Stimulated activated CD4-positive, alpha-beta T cell treated with anti-CD3 and anti-CD28 coated beads, Interleukin-4, amount 100 ng/mL, for 24 hours (primary cell): Measurements from ENCODE around the gene EBF3.

ENCODE experiments used
- DNase-seq: peaks from one replicate; pipeline ENCODE4 v3.0.0-alpha.2; 2020

Gene EBF3

DNA sequence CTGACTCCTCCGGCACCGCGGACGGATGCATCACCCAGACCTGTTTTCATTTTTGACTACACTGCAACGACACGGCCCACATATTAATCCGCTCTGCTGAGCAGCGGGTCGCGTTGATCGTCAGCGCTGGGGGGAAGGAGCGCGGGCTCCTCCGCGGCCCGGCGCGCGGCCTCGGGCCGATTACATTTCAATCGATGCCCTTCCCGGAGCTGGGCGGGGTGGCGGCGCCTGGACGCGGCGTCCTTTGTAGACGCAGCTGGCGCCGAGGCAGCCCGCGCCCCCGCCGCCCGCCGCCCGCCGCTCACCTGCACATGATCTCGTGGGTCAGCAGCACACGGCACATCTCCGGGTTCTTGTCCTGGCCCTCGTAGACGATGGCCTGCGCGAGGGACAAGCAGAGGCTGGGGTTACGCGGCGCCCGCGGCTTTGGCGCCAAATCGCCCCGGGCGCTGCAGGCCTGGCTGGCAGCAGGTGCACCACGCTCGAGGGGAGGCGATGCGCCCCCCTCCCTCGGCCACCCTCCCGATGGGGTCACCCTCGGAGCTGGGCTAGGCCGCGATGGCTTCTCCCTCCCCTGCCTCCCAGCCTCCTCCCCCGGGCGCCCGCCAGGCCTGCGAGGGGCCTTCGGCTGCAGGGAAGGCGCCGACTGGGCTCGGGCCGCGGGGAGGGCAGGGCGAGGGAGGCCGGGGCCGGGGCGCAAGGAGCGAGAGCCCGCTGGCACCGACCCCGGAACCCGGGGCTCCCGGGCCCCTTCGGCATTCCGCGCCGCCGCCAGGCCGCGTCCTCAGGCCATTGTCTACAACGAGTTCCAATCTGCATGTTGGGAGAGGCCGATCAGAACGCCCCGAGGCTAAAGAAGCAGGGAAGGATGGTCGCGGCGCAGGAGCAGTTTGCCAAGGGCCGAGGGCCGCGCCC is 5.2 kb downstream of the EBF3 start:
- DNase-seq: no peak

DNA sequence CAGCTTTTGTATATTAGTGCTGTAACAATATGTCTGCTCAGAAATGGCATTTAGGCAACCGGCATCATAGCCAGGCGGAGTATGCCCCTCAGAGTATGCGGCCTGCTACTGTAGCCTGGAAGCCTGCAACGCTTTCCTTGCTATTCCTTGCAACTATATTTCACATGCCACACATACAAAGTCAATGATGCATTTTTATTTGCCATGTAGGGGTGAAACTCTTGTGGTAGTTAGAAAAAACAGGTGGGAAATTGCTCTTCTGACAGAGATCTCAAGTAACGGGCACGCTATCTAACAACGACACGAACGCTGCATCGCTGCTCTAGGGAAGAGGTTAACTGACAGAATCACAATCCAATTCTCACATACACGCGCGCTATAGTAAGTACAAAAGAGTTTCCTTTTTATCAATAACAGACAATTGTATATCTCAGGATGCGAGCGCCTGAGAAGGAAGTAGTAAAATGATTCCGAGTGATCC is 5.9 kb downstream of the EBF3 start:
- no peak for DNase-seq

DNA sequence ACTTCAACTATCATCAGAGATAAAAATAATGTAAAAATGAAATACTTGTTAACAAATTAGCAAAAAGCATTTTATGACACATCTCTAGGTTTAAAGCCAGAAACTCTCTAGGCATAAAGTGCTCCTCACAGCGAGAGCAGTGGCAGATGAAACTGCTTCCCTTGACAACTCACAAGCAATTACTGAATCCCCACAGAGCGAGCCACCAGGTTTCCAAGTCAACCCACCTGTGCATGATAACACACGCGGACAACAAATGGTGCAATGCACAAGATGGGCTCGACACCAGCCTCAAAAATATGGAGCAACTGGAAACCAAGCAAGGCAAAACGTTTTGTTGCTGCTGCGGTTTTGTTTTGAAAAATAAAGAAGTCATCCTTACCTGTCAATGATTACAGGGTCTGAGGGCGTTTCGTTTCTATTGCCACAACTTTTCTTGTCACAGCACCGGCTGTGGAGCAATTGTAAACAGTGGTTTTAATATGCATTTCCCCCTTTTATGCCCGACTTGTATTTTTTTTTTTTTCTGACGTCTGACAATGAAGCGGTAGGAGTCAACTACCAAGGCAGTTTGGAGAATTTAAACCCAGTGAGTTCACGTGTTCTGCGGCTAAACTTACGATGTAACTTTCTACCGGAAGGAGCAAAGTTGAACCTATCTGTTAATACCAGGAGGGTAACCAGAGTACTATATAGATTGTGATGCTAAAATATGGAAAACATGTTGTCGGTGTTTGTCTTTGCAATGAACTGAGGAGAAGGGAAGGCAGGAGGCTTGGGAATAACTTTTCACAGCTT is 7.0 kb downstream of the EBF3 start:
- no peak for DNase-seq

- no peak for DNase-seq
Observed at GRCh38 chr10:129956286-129956670, 7.8 kb downstream of the EBF3 start.

- no peak for DNase-seq
Observed at GRCh38 chr10:129955601-129956285, 8.3 kb downstream of the EBF3 start.

DNA sequence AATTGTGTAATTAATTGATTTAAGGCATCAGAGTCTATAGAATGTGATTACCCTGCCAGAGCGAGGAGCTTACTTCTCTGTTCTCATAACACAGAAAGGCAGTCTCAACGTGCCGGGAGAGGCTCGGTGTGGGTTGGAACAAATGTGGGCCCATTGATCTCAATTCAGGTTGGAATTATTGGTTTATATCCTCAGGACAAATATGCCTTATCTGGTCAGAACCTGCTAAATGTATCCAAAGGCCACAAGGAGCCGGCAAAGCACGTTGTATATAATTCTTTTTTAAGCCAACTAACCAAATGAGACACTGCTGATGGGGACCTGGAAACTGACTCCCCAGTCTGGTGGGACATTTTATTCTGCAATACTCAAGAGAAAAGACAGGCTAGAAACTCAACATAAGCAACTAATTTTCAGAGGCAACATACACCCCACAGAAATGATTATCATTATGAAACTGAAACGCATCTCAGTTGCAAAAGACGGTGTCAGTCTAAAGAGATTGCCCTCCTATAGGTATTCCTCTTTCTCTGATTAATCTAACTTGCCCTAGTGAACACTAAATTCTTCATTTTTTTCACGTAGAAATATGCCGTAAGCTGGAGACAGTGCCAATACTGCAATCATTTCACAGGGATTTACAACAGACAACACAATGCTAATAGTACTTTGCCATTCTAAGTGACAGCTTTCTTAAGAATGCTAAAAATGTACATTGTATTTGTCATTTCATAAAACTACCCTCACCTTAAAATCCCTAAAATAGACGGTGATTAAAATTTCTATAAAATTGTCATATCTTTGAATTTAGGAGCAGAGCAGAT is 9.4 kb downstream of the EBF3 start:
- no peak for DNase-seq

DNA sequence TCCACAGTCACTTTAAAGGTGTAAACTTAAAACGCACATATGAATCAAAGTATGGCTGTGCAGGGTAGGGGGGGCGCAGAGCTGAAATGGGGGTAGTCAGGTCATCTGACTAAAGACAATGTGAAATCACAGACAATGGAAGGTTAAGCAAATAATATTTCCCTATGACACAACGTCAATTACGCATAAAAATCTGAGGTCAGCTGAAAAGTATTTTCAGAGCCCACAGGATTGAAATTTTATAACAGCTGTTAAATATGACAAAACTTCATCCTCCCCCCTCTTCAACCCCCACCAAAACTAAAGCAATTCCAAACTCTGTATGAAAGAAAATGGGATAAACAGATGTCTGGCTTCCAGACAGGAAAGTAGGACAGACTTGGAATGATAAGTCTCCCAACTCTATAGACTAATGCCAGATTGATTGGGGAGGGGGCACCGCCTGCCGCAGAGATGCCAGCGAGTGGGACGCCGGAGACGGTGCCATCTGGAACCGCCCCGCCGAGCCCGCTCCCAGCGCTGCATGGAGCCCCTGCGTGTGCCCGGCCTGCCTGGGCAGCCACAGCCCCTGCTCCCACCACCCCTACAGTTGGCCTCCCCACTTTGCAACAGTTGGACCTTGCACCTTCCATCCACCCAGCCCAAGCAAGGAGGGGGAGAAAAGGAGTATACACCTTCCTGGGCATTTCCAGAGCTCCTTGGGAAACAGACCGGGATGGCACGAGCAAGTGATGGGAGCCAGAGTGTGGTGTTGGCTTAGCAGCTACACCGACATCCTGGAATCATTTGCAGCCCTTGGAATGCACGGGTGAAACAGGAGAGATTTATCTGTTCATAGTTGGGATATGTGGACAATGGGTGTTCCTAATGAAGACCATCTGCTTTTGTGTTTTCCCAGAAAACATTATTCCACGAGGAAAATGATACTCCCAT is 10.7 kb downstream of the EBF3 start:
- no peak for DNase-seq

DNA sequence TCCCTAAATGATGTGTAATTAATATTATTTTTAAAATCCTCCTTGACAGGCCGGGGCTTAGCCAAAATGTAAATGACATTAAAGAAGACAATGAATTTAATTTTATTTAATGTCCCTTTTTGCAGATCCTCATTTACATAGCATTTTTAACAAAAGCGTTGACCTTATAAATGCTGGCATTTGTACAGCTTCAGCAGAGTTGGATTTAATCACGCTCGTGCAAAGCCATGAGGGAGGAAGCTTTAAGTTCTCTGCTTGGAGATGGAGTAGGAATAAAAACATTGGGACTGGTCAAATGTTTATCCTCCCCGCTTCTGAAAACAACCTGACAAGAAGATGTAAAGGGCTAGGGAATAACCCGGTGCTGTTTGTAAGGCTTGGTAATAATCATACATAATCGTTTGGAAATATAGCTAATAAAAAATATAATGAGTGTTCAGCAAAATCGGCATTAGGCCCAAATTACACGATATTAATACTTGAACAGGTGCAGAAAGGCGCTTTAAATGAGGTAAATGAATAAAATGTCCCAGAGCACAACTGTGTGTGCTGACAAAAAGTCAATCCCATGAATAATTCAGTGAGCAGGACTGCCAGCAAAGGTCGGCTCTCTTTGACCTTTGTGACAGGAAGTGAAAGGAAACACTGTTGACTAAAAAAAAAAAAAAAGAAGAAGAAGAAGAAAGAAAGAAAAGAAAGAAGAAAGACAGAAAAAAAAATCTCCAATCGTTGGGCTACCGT is 11.5 kb downstream of the EBF3 start:
- DNase-seq: no peak

- DNase-seq: no peak
Observed at GRCh38 chr10:129951970-129952265, 12.2 kb downstream of the EBF3 start.

DNA sequence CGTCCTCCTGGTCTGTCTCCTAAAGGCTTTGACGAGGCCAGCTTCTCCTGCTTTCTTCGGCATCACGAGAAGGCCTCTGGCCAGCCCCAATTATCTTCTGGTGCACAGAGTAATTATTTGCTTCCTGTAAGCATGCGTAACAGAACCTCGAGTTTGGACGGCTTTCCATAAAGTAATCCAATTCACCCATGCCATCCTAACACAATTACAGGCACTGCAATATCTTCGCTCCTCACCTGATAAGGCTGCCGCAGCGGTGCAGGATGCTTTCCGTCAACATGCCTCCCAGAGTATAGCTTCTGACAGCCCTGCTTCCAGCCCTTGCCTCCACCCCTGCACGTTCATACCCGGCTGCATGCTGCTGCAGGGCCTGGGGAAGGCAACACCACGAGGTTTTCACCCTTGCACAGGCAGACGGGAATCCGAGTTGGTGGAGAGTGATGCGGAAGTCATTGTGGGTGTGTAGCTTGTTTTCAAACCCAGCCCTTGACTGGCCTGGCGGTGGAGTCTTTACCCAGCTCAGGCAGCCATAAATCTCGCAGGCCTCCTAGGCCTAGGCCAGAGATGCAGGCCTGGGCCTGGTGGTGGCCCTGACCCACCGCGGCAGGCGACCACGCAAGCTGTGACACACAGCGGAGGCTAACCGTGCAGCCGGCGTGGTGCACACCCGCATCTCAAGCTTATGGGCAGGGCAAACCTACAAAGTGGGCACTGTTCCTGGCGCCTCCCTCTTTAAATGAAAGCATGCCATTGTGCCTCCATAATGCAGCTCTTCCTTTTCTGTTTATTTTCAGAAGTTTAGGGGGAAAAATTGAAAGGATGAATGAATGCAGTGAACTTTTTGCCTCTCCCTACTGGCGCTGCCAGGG is 12.7 kb downstream of the EBF3 start:
- DNase-seq: no peak

DNA sequence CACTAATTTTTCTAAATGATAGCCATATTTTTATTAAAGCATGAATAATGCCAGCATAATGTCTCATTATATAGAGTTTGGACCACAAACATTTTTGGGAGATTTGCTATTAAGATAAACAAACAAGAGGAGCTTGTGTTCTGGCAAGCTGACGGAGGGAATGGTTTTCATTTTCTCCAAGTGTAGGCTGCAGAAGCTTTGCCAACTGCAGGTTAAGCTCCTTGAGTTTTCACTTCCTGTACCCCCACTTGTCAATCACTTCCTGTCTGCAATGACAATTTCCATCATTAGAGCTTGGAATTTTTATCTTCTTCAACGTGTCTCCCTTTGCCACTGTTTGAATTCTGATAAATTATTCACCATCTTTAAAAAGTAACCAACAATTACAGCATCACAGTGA is 13.4 kb downstream of the EBF3 start:
- no peak for DNase-seq

DNA sequence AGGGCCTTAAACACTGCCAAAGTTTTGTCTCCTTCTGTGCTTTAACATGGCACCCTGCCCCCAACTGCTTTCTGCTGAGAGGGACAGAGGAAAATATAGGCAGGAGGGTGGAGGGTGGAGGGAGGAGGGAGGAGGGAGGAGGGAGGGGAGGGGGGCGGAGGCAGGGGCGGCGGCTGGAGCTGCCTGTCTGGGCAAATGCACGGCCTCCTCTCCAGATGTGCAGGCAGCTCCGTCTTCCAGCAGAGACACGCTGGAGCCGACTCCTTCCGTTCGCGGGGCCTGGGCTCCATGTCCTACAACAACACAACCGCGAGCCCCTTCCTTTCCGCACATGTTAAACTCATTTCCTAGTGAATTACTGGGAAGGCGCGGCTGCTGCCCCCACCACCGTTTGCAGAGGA is 14.2 kb downstream of the EBF3 start:
- DNase-seq: no peak

DNA sequence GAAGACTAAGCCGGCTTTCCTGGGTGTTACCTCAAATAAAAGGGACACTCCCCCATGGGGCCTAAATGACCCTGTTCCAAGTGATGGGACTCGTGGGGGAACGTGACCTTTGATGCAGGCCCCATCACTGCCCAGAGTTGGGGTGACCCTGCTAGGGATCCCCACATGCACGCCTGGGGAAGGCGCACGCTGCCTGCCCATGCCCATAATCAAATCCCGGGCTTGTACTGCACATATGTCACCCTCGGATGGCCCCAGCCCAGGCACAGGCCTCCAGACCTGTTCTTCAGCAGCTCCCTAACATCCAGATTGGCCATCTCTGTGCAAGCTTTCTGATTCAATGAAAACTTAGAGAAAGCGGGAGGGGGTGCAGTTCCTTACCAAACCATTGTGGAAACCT is 14.7 kb downstream of the EBF3 start:
- DNase-seq: no peak

- DNase-seq: no peak
Observed at GRCh38 chr10:129946859-129947258, 17.2 kb downstream of the EBF3 start.

DNA sequence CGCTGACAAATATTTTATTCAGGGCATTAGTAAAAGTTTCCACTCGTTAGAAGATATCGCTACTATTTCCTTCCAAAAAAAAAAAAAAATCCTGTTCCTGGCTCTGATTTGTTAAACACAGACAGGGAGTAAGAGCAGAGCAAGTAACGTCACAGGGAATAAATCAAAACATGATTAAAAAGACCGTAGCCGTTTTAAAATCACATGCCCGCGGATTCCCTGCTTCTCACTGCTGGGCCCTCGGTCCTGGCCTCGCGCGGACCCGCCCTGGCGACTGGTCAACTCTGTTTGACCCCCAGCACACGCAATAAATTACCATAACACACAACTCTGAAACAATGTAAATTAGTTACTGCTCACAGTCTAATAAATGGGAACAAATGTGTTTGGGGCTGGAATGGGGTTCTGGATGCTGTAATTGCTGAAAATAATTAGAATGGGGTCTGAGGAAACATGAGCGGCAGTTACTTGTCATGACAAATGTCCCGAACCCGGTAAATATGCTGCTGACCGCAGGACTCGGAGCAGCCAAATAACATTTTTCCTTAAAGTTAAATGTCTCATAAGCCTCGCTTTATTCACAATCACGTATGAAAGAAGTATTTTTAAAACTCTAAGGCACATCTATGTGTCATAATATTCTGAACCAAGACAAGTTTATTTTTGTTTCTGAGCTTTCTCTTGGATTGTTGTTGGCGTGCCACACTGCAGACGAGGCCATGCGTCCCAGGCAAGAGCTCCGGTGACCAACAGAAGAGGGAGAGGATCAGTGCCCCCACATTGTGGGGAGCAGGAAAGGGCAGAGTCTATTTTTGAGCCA is 17.9 kb downstream of the EBF3 start:
- DNase-seq: no peak

- no peak for DNase-seq
Observed at GRCh38 chr10:129945526-129945925, 18.5 kb downstream of the EBF3 start.

DNA sequence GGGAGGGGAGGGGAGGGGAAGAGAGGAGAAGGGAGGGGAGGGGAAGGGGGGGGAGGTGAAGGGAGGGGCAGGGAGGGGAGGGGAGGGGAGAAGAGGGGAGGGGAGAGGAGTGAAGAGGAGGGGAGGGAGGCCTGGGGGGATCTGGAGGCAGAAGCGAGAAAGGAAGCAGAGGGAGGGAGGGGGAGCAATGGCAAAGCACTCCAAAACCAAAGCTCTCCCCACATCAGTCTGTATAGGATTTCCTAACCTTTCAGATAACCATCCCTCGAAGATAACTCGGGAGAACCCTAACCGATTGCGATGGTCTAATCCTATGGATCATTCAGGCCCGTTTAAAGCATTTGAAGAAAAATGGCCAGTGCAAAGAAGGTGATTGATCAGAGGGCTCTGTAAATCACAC is 19.0 kb downstream of the EBF3 start:
- DNase-seq: no peak

DNA sequence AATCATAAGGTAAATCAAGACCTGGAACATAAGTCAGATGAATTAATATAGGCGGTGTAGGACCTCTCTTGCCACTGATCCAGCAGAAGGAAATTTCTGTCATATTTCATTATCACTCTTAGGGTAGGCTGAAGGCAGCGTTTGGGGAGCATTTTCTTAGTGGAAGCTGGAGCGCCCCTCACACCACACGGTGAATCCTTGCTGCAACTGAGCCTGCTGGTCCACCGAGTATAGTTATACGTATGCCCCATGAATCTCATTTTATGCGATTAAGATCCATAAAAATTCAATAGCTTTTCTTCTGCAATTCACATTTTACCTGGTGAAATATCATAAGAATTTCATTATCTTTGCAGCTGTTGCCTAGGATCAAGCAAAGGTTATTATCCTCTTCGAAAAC is 19.6 kb downstream of the EBF3 start:
- no peak for DNase-seq
